NB4 (cell line): ENCODE measurements around the gene FMNL3.

Source experiments
- CTCF ChIP-seq: IDR thresholded peaks from one replicate; pipeline ENCODE4 v1.5.1; 2012; ENCODE audit warnings: low read depth, low read length
- MAX ChIP-seq: IDR thresholded peaks from 2 replicates; pipeline ENCODE4 v1.6.1; 2011; ENCODE audit warnings: low read depth, low read length
- MYC ChIP-seq: IDR thresholded peaks from 2 replicates; pipeline ENCODE4 v1.6.1; 2011; ENCODE audit warnings: low read depth, low read length
- POLR2A ChIP-seq: IDR thresholded peaks from 2 replicates; pipeline ENCODE4 v1.6.1; 2011; ENCODE audit warnings: mild to moderate bottlenecking; ENCODE audit not compliant: insufficient read length; ENCODE audit errors: extremely low read depth

DNA sequence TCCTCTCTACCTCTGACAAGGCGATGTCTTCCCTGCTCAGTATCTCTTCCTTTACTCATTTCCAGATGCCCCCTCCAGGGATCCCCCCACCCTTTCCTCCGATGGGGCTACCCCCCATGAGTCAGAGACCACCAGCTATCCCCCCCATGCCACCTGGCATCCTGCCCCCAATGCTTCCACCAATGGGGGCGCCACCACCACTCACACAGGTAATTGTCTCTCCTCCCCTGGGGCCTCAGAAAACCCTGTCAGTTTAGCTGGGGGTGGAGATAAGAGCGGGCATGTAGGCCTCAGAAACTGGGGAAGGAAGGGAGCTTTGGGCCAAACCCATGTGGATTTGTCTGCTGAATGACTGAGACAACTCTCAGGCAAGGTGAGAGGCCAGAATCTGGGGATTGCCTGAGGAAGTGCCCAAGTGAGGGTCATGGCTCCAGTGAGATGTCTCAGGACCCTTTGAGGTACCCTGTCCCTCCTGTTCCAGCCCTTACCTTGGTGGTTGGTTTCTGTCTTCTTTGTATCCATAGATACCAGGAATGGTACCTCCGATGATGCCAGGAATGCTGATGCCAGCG, 75.8 kb downstream of the FMNL3 start:
- TF ChIP-seq CTCF (no peak), POLR2A (no peak), MAX (no peak), MYC (no peak)
